ENCODE data around the gene HLCS.

HLCS gene

DNA sequence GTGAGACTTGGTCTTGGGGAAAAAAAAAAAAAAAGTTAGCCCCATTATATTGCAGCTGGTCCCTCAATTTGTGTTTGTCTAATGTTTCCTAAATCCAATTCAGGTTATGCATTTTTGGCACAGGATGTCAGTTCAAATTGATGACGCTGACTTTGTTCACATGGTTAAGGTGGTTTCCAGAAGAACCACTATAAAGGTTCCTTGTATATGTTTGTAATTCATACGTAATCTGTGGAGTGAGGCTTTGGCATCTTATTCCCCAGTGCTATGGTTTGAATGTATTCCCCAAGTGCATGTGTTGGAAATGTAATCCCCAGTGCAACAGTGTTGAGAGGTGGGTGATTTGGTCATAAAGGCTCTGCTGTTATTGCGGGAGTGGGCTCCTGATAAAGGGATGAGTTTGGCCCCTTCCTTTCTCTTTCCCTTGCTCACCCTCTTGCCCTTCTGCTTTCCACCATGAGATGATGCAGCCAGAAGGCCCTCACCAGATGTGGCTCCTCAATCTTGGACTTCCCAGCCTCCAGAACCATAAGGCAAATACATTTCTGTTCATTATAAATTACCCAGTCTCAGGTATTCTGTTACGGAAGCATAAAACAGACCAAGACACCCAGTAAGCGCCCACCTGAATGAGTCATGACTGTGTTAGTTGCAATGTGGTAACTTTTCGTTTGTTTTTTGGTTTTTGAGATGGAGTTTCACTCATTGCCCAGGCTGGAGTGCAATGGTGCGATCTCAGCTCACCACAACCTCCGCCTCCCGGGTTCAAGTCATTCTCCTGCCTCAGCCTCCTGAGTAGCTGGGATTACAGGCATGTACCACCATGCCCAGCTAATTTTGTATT, 19.5 kb upstream of the HLCS start:
- DNase-seq (ENCODE audit: low read depth, low spot score) = no peak

DNA sequence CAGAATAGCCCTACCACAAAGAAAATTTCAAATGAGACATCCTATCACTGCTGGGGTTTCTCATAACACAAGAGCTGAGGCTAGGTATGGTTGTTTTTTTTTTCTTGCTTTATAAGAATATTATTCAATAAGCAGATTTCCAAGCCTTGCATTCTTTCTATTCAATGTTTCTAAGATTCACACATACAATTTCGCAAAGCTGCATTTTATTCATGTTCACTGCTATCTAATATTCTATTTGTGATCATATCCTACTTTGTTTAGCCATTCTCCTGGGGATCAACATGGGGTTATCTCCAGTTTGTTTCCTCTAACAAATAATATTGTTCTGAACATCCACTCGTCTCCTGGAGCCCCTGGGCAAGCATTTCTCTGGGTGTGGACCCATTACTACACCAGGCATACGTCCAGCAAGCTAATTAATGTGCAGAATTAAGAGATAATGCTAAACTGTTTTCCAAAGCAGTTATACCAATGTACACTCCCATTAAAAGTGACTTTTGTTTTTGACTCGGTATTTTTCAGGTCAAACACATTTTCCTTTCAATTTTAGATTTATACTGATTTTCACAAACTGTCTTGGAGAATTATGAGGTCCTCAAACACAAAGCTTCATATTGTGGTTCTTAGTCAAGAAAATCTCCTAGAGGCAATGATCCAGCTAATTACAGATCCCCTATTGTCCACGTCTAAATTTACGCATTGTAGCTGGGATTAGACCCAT, 15.7 kb upstream of the HLCS start:
- DNase-seq (ENCODE audit: low read depth, low spot score) = no peak

DNA sequence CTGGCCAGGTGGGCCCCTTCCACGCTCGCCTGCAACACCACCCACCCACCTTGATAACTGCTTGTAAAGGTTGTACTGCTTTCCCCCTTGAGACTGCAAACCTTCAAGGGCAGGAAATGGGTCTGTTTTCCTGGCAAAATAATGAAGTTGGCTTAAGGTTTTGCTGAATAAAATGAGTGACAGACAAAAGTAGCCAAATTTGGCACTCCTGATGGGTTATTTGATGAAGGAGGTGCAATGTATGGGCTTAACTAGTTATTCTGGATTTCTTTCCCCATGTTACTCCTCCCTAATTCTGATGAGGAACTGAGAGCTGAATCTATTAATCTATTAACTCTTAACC, 14.6 kb upstream of the HLCS start:
- DNase-seq (ENCODE audit: low read depth, low spot score) = no peak

DNA sequence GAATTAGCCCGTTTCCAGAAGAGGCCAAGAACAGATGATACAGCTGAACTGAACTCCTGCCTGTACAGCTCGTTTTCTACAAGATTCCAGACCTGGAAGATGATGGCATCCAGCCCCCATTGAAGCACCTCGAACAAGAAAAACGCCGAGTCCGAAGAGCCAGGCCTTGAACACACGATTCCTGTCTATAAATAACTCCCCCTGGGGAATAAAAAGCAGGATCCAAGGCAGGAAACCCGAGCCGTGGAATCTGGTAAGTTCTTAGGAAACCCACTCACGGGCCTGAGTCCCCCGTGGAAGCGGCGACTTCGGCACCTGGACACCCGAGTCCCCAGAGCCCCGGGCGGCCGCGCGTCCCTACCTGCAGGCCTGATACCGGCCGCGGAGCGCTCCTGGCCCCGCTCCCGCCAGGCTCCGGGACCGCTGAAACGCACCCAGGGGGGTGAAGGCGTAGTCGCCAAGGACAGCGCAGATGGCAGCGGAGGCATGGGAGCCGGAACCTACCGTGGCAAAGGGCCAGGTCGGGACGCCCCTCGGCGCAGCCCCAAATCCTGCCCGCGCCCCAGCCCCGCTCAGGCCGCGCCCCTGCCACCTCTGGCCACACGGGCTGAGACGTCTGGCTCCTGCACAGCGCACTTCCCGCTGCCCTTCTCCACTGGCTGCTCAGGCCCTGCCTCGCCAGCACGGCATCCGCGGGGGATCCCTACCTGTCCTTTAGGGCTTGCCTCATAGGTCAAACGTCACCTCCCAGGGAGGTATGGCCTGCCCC, 14.0 kb upstream of the HLCS start:
- DNase-seq (ENCODE audit: low read depth, low spot score) = no peak

DNA sequence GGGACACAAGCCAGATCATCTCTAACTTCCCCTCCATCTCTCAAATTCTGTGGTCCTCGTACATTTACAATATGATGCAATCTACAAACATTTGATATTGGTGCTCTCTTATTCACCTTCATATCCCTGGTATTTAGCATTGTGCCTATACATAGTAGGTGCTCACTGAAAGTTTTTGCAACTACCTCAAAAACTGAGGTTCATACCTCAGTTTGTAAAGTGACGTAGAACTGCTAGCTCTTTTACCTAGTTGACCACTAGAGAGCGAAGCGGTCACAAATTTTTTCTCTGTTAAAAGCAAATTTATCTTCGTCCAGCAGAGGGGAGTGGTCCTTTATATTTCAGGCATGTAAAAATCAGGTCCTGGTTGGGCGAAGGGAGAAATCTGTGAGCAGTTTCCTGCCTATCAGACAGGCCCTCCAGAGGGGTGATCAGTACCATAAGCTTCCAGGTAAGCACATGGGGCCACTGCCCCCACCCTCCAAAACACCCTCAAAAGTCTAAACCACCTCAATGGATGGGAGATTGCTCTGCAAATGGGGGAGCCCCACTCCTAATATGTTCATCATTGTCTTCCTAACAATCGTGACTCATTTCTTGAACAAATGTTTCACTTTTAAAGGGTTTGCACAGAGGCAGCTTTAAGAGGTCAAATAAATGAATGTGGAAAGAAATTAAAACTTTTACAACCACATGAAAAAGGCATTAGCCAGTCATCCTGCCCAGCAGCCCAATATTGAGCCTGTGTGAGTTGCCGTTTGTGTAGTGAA, 10.6 kb upstream of the HLCS start:
- DNase-seq (ENCODE audit: low read depth, low spot score) = peak; percentile 62

DNA sequence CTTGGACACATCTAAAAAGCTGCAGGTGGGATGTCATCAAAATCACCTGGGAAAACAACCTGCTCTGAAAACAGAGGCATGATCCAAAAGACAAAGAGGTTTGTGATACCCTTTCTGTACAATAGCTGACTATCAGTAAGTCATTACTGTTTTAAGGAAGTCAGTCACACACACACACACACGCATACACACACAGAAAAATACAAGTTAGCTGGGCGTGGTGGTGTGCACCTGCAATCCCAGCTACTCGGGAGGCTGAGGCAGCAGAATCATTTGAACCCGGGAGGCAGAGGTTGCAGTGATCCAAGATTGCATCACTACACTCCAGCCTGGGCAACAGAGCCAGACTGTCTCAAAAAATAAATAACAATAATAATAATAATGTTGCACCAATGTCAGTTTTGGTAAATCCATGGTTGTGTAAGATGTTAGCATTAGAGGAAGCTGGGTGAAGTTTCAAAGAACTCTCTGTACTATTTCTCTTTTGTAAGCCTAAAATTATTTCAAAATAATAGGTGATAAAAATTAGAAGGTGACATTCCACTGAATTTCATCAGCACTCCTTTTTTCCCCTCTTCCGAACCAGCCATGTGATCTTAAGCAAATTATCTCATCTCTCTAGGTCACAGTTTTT, 9.9 kb upstream of the HLCS start:
- DNase-seq (ENCODE audit: low read depth, low spot score) = no peak

DNA sequence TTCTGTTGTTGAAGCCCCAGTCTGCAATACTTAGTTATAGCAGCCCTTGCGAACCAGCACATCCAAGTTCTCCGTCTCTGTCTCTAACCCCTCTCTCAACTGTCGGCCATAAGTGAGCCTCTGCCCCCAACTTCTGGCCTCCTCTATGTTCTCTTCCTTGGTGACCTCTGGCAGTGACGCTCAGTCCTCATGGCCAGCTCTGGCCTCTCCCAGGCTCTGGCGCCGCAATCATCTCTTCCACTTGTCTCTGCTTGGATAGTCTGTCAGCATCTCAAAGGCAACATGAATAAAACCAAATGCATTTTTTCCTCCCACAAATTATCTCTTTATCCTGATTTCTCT, 8.4 kb upstream of the HLCS start:
- no peak for DNase-seq (ENCODE audit: low read depth, low spot score)

DNA sequence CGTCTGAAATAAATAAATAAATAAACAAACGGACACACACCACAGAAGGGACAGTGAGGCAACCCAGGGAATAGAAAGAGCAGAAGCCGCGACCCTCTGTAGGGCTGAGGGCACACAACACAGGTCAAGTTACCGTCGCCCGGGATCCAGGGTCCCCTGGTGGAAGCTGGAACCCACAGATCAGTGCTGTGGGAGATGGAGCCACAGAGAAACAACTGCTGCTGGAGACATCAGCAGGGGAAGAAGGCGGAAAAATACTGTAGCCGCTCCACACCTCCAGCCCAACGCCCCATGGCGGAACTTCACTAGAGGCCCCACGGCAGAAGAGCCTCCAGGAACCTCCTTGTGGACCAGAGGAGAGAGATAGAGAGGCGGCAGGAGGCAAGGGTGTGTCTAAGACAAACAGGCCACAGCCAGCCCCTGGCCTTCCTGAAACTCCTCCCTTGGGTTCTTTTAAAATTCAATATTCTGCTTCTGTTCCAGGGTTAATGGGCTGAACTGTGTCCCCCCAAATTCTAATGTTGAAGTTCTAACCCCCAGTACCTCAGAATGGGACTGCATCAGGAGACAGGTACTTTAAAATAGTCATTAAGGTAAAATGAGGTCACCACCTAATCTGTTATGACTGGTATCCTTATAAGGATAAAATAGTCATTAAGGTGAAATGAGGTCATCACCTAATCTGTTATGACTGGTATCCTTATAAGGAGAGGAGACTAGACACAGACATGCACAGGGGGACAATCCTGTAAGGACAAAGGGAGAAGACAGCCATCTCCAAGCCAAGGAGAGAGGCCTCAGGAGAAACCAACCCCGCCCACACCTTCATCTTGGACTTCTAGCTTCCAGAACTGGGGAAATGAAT, 7.7 kb upstream of the HLCS start:
- no peak for DNase-seq (ENCODE audit: low read depth, low spot score)

DNA sequence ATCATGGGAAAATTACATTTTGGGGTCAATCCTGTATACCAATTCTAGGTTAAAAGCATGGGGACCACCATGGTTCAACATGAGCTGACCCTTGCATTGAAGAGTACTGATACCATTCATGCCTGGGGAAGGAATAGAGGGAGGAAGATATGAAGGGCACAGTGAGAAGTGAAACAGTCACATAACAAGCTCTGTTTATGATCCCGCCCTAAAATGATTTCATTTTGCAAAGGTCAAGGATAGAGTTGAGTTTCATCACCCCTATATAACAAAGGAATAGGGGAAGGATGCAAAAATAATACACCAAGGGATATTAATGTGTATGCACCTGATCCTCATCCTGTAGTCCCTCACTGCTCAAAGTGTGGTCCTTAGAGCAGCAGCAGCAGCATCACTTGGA, 2.5 kb upstream of the HLCS start:
- no peak for DNase-seq (ENCODE audit: low read depth, low spot score)

DNA sequence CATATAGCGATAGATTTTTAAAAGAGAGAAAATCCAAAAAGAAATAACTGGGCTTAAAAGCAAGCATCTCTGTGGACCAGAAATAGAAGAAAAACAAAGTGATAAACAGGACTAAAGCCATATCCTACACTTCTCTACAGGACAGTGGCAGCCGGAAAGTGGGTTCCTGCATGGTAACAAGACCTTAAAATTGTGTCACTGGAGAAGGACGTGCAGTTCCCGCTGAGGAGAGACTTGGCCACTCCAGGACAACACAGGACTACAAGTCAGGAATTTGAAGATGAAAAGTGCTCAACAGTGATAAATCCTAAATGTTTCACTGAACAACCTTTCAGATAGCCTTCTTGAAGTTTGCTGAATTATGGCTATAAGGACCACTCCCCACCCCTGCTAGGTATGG, 1.9 kb upstream of the HLCS start:
- DNase-seq (ENCODE audit: low read depth, low spot score) = no peak

DNA sequence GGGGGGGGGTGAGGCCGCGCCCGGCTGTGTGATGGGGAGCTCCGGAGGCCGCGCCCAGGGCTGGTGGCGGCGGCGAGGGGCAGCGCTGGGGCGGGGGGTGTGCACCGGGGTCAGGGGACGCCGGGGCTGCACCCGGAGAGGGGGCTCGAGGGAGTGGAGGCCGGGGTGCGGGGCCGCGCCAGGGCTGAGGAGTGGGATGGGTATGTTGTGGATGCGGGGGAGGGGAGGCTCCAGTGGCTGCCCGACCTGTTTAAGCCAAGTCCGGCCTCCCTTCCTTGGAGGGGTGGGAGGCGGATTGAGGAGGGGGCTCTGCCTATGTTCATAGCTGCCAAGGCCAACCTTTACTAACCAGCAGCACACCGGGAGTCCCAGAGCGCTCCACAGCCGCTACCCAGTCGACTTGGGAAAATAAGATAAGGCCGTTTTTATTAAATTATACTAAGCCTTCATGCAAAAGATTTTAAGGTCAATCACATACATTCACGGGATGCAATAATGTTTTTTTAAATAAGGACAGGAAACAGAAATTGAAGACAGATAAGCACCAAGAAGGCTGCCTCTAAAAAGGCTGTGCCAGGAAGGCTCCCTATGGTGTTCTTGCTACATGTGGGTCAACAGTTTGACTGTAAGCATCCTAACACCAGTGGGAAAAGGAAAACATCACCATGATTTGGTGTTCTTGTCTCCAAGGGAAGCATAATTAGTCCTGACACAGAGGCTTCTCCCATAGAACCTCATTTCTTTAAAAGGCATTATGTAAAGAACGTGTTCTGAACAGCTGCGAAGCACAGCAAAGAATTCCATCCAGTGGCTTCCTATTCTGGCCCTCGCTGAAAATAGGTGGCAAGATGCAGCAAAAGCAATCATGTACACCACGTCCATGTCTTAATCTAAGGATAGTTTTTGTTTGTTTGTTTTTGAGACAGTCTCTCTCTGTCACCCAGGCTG, 626 bp upstream of the HLCS start:
- DNase-seq (ENCODE audit: low read depth, low spot score) = no peak

DNA sequence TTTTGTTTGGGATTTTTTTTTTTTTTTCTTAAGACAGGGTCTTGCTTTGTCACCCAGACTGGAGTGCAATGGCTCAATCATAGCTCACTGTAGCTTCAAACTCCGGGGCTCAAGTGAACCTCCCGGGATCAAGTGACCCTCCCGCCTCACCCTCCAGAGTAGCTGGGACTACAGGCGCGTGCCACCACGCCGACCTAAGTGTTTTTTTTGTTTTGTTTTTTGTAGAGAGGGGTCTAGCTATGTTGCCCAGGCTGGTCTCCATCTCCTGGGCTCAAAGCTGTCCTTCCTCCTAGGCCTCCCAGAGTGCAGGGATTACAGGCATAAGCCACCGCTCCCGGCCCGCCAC, 776 bp downstream of the HLCS start:
- DNase-seq (ENCODE audit: low read depth, low spot score) = no peak

DNA sequence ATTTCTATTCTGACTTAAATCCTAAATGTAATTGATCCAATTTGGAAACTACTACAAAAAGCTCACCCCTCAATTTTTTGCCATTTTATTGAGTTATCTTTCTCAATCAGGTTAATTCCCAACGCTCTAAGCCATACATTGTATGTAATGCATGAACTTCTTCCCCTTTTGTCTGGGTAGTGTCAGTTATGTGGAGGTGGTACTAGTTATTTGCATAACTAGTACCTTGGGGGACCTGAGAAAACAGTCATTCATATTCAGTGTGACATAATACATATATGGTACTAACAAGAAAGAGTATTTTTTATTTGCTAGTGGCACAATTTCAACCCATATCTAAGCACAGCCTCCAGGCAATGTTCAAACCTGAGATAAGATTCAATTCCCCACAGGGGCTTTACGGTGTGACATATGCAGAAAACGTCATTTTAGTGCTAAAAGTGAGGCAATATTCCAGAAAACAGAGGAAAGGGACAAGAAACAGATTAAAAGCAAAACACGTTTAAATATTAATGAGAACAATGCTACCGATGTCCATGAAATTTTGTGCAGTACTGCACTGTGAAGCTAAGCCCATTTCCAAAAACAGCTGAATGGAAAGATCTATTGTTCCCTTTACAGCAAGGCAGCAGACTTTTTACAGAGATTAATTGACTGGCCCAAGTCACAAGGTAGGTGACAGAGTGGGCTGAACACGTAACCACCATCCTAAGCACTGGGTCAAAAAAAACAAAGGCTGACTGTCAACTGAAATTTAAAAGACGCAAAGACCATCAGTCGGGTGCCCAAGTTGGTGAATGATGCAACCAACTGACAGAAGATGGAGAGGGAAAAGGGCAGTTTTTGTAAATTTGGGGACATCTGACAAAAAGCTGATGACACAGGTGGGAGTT, 1.4 kb downstream of the HLCS start:
- no peak for DNase-seq (ENCODE audit: low read depth, low spot score)

DNA sequence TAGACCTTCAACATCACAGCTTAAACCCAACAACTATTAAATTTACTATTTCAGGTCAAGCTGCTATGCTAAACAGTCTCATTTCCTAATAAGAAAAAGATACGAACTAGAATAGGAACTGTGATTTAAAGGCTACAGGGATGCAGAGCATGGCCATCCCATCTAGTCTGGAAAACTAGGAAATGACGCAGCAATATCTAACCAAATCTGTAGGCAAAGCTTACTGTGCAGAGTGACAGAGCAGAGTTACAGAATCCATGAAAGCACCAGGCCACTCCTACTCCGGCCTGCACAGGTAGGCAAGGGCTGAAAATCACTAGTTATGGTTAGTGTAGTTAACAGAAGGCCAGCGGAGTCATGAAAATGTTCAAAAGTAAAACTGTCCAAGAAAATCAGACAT, 2.1 kb downstream of the HLCS start:
- DNase-seq (ENCODE audit: low read depth, low spot score) = no peak

DNA sequence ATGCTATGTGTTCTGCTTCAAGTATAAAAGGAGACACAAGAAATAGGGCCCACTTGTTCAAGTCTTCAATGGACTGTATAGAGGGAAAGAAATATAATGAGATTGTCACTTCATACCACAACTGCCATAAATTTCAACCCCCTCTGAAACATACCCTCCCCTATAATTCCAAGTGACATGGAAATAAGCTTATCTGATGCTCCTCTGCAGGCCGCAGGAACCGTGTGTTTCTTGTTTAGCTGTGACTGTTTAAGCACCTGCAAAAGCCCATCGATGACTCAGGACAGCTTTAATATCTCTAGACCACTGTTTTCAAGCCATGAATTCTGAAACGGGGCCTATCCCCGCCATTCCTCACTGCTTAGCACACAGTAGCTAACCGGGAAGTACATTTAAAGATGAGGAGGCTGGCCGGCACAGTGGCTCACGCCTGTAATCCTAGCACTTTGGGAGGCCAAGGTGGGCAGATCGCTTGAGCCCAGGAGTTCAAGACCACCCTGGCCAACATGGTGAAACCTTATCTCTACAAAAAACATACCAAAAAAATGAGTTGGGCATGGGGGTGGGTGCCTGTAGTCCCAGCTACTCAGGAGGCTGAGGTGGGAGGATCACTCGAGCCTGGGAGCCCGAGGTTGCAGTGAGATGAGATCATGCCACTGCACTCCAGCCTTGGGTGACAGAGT, 4.2 kb downstream of the HLCS start:
- no peak for DNase-seq (ENCODE audit: low read depth, low spot score)

DNA sequence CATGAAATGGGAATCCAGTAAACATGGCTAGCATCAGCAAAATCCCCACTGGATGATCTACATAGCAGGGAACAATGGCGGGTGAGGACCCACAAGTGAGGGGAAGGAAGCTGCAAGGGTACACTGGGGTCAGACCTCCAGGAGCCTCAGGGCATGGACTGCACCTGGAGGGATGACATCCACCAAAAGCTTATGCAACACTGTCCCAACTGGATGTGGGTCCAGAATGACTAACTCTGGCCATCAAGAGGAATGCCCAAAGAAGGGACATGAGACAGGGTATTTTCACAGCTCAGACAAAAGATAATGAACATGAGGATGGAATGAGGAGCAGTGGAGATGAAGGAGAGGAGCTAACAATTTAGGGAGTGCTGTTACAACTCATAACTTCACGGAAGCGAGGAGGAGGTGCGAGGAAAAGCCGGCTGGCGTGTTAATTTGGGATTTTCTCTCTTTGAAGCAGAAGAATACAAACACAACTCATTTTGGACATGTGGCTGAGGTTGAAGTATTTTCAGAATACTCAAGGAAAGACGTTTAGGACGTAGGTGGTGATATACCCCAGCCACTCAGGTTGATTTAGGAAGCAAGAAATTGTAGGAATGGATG, 5.7 kb downstream of the HLCS start:
- DNase-seq (ENCODE audit: low read depth, low spot score) = no peak

DNA sequence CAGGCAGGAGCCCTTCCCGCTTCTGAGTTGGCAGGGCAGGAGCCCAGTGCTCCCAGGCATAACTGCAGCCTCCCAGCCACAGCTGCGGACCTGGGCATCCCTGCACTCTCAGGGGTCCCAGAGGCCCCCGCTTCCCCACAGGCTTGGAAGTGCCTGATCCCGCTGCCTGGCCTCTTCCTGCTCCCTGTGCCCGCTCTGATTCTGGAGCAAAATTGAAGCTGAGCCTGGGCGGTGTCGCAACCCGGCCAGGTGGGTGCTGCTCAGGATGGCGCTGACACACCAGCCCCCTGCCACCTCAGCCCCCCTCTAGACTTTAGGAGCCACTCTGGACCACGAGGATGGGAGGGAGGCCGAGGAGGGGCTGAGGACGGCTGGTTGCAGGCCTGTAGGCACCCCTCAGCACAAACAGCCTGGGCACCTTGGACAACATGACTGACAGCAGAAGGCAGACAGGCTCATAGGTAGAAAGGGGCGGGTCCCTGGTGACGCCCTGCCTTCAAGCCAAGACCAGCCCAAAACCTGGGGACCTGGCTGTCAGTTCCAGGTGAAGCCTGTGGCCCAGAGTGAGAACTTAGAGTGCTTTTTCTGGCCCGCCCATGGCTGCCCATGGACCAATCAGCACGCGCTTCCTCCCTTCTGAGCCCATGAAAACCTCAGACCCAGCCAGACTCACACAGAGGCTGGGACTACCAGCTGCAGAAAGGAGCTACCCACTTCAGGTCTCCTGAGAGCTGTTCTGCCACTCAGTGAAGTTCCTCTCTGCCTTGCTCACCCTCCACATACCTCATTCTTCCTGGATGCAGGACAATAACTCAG, 7.2 kb downstream of the HLCS start:
- no peak for DNase-seq (ENCODE audit: low read depth, low spot score)
